DND-41 (cell line): ENCODE measurements around the gene RNASE4.
"Not testable (repeated sequence)": the region's sequence is repeated elsewhere in the genome, so short reads cannot be mapped to it uniquely, and the experiment has no call there.

ENCODE experiments used
- ATAC-seq: fragments of 200-7000 bp; cut with Tn5 transposase; 3 replicates; pipeline ENCODE4 v1.9.1; 2021; ENCODE audit warnings: low read depth; ENCODE audit not compliant: insufficient read depth
- DNase-seq: peaks from one replicate; pipeline ENCODE4 v3.0.0-alpha.2; 2020
- H2AFZ ChIP-seq: 2 replicates; pipeline ENCODE4 v1.6.0; 2012; ENCODE audit warnings: low read depth, low read length
- H3K27ac ChIP-seq: 2 replicates; pipeline ENCODE4 v1.5.1; 2012; ENCODE audit warnings: low read length, inconsistent platforms
- H3K27me3 ChIP-seq: fragments of 200-600 bp; sonication (generic); 2 replicates; pipeline ENCODE4 v1.6.0; 2012; ENCODE audit warnings: low read length, mild to moderate bottlenecking, inconsistent platforms; ENCODE audit not compliant: insufficient read depth, poor library complexity
- H3K36me3 ChIP-seq: 2 replicates; pipeline ENCODE4 v1.5.1; 2012; ENCODE audit warnings: low read length, inconsistent platforms; ENCODE audit not compliant: insufficient read depth
- H3K4me1 ChIP-seq: 2 replicates; pipeline ENCODE4 v1.5.1; 2012; ENCODE audit warnings: mild to moderate bottlenecking, low read length; ENCODE audit not compliant: insufficient read depth
- H3K4me2 ChIP-seq: 2 replicates; pipeline ENCODE4 v1.6.0; 2012; ENCODE audit warnings: mild to moderate bottlenecking, moderate library complexity, low read length, inconsistent platforms; ENCODE audit not compliant: insufficient read depth
- H3K4me3 ChIP-seq, 2 experiments: fragments of 200-600 bp in 1 of 2; shearing (Covaris generic) in 1 of 2; 2 replicates each; pipeline ENCODE4 v1.5.1; 2012 to 2016; ENCODE audit warnings: inconsistent platforms in 2 of 2, low read length in 2 of 2, mild to moderate bottlenecking in 2 of 2, low read depth in 1 of 2, moderate library complexity in 1 of 2
- H3K79me2 ChIP-seq: 2 replicates; pipeline ENCODE4 v1.6.0; 2012; ENCODE audit warnings: low read length, inconsistent platforms; ENCODE audit not compliant: insufficient read depth
- H3K9ac ChIP-seq: 2 replicates; pipeline ENCODE4 v1.6.0; 2012; ENCODE audit warnings: low read depth, mild to moderate bottlenecking, inconsistent platforms, low read length, moderate library complexity
- H3K9me3 ChIP-seq: 2 replicates; pipeline ENCODE4 v1.5.1; 2012; ENCODE audit warnings: low read length, moderate library complexity, mild to moderate bottlenecking, inconsistent platforms; ENCODE audit not compliant: insufficient read depth, severe bottlenecking
- H4K20me1 ChIP-seq: 2 replicates; pipeline ENCODE4 v1.6.0; 2012; ENCODE audit warnings: low read length; ENCODE audit not compliant: insufficient read depth
- CTCF ChIP-seq: IDR thresholded peaks from 2 replicates; pipeline ENCODE4 v1.5.1; 2012; ENCODE audit warnings: borderline replicate concordance, low read length, moderate library complexity, mild to moderate bottlenecking; ENCODE audit not compliant: poor library complexity, severe bottlenecking; ENCODE audit errors: extremely low read depth
- EZH2 ChIP-seq: IDR thresholded peaks from 3 replicates; pipeline ENCODE4 v1.6.1; 2012; ENCODE audit warnings: borderline replicate concordance, low read depth, mild to moderate bottlenecking, moderate library complexity, low read length, inconsistent platforms; ENCODE audit not compliant: severe bottlenecking

Gene RNASE4, protein sequence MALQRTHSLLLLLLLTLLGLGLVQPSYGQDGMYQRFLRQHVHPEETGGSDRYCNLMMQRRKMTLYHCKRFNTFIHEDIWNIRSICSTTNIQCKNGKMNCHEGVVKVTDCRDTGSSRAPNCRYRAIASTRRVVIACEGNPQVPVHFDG

GRCh38 chr14:20683891-20684661, at the start of gene RNASE4:
Gene RNASE4, plus strand, starts transcription at chr14:20684560. Its CDS starts 14,812 bp downstream, at chr14:20699372.
- Histone ChIP-seq H3K27ac (peak within 1 kb of the TSS; percentile 97), H3K9ac (peak within 1 kb of the TSS; percentile 96), H3K9me3 (no peaks in the 10 kb centered on the region), H3K36me3 (no peaks in the 10 kb centered on the region), H4K20me1 (no peaks in the 10 kb centered on the region), H3K27me3 (no peaks in the 10 kb centered on the region), H2AFZ (peak within 1 kb of the TSS; percentile 91), H3K4me1 (peaks cover 44% of the 10 kb centered on the region), H3K4me2 (peak within 1 kb of the TSS; percentile 93), H3K4me3 (peak within 1 kb of the TSS; percentile 79 to 83), H3K79me2 (no peaks in the 10 kb centered on the region)
- no peak for TF ChIP-seq CTCF
- TF ChIP-seq EZH2: no peak
- ATAC-seq (peak; percentile 49), DNase-seq (peak; percentile 83)

DNA sequence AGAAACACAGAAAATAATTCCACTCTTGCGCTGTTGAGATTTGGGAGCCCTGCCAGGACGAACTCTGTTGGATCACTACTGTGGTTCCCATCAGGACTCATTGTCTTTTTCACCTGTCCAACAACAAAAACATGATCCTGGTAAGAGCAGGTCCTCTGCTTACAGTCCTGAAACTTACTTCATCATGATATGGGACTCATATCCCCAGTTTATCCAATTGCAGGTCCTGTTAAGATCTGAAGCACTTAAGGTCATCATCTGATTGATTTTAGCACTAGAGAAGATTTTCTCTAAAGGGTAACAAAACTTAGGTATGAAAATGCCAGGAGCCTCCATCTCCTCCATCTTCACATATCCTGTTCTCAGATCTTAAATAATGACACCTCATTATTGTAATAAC, 42.8 kb upstream of the RNASE4 start, which contains the start of gene OR6S1:
OR6S1 (minus strand) TSS at position 101 of the 400 bp plus-strand sequence; CDS start at position 101, 0 bp downstream.
- Histone ChIP-seq H3K36me3 (no peaks in the 10 kb centered on the region), H2AFZ (no peak within 1 kb of the TSS), H3K4me3 (no peak within 1 kb of the TSS), H3K4me1 (no peaks in the 10 kb centered on the region), H3K9ac (no peak within 1 kb of the TSS), H3K79me2 (no peaks in the 10 kb centered on the region), H3K27me3 (peaks cover 16% of the 10 kb centered on the region), H4K20me1 (no peaks in the 10 kb centered on the region), H3K4me2 (no peak within 1 kb of the TSS), H3K27ac (no peak within 1 kb of the TSS), H3K9me3 (no peaks in the 10 kb centered on the region)
- no peak for DNase-seq
- ATAC-seq: no peak
- TF ChIP-seq CTCF: no peak
- TF ChIP-seq EZH2: no peak

GRCh38 chr14:20642182-20642581, 42.2 kb upstream of the RNASE4 start:
- peaks cover 16% of the 10 kb centered on the region for H3K27me3 ChIP-seq
- no peak overlapping the region for H3K4me2 ChIP-seq
- no peaks in the 10 kb centered on the region for H3K9me3 ChIP-seq
- H4K20me1 ChIP-seq: no peaks in the 10 kb centered on the region
- no peaks in the 10 kb centered on the region for H3K4me1 ChIP-seq
- no peak overlapping the region for H3K4me3 ChIP-seq
- DNase-seq: no peak
- no peak for TF ChIP-seq EZH2
- TF ChIP-seq CTCF: no peak
- no peak overlapping the region for H3K27ac ChIP-seq
- no peak for ATAC-seq
- no peak overlapping the region for H2AFZ ChIP-seq
- no peaks in the 10 kb centered on the region for H3K36me3 ChIP-seq
- H3K9ac ChIP-seq: no peak overlapping the region
- no peaks in the 10 kb centered on the region for H3K79me2 ChIP-seq

DNA sequence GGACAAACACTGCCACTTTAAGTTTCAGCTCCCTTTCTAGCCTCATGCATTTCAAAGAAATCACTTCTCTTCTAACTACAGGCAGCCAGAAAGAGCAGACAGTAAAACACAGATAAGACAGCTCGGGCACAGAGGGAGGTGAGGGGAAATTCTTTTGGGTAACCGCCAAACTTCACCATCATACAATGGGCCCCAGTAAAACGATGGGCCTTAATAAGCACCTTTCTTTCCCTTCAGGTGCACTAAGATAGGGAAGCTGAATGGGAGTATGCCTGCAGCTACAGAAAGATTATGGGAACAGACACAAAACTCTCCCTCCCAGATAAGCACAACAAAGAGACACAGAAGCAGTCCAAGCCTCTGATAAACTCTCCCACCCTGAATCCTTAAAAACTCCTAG, 41.6 kb upstream of the RNASE4 start:
- not testable (repeated sequence) for H3K9me3 ChIP-seq, H3K4me2 ChIP-seq, H3K79me2 ChIP-seq, ATAC-seq, H3K4me1 ChIP-seq, DNase-seq, H4K20me1 ChIP-seq, H2AFZ ChIP-seq, H3K27ac ChIP-seq, H3K4me3 ChIP-seq, H3K9ac ChIP-seq, H3K36me3 ChIP-seq
- H3K27me3 ChIP-seq: peaks cover 19% of the 10 kb centered on the region
